GM12878 (cell line): Measurements from ENCODE around the gene KLF15. TPM values are rescaled to one million over a fixed set of nuclear protein-coding genes. Genes with fewer than 3 reads are reported as not detected.

Source experiments
- ATAC-seq: fragments of 200-7000 bp; cut with Tn5 transposase; 3 replicates; pipeline ENCODE4 v1.9.1; 2020; ENCODE audit warnings: mild to moderate bottlenecking, moderate library complexity
- BruUV-seq: library from RNA; stranded (reverse); fragments of 400-500 nt; replicated peaks from 2 replicates; lab custom pipeline; 2021; lab: Mats Ljungman, UMichigan
- CTCF ChIA-PET: fragments of 300-600 bp; sonication (Branson Sonifier 250); formaldehyde crosslinking; extraction: SDS; loops from one replicate; lab custom pipeline; 2021; ENCODE audit warnings: inconsistent platforms; lab: Yijun Ruan, JAX
- POLR2A ChIA-PET: fragments of 350-600 bp; formaldehyde crosslinking; extraction: SDS; loops from one replicate; lab custom pipeline; 2021; ENCODE audit warnings: inconsistent platforms; lab: Charles Lee
- RAD21 ChIA-PET: fragments of 300-600 bp; sonication (Branson Sonifier 250); formaldehyde crosslinking; loops from one replicate; lab custom pipeline; 2023; ENCODE audit warnings: antibody characterized with exemption; ENCODE audit not compliant: unreplicated experiment; lab: Charles Lee
- SMC1A ChIA-PET: fragments of 300-600 bp; sonication (Branson Sonifier 250); formaldehyde crosslinking; loops from one replicate; lab custom pipeline; 2023; ENCODE audit not compliant: unreplicated experiment, uncharacterized antibody; lab: Charles Lee
- DNase-seq: peaks from one replicate; pipeline ENCODE4 v3.0.0-alpha.2; 2011; ENCODE audit warnings: low read depth, low spot score
- FAIRE-seq: peaks from 3 replicates; lab custom pipeline; 2011; peaks lifted over from hg19 to GRCh38; lab: Jason Lieb, UNC
- H2AFZ ChIP-seq: 2 replicates; pipeline ENCODE4 v1.6.0; 2011; ENCODE audit warnings: low read depth, low read length, control low read depth; ENCODE audit not compliant: control insufficient read depth
- H3K27ac ChIP-seq: 2 replicates; pipeline ENCODE4 v1.5.1; 2011; ENCODE audit warnings: control low read depth; ENCODE audit not compliant: control insufficient read depth, insufficient read depth
- H3K27me3 ChIP-seq, 2 experiments: replicated peaks in 1 of 2; 2 replicates each; pipeline versions ENCODE4 v1.6.0 to v1.6.1; 2011; ENCODE audit warnings: low read length in 1 of 2; ENCODE audit not compliant: control insufficient read depth in 2 of 2, insufficient read depth in 2 of 2
- H3K36me3 ChIP-seq, 2 experiments: 2 replicates each; pipeline ENCODE4 v1.5.1; 2011; ENCODE audit warnings: low read length in 1 of 2; ENCODE audit not compliant: control insufficient read depth in 2 of 2, insufficient read depth in 2 of 2
- H3K4me1 ChIP-seq: 2 replicates; pipeline ENCODE4 v1.6.1; 2011; ENCODE audit warnings: mild to moderate bottlenecking, low read length, moderate library complexity, mixed read lengths; ENCODE audit not compliant: control insufficient read depth, insufficient read depth
- H3K4me2 ChIP-seq: 2 replicates; pipeline ENCODE4 v1.6.0; 2011; ENCODE audit warnings: control low read depth; ENCODE audit not compliant: control insufficient read depth, insufficient read depth
- H3K4me3 ChIP-seq: fragments of 200-600 bp; sonication (generic); 2 replicates; pipeline ENCODE4 v1.5.1; 2016
- H3K79me2 ChIP-seq: 2 replicates; pipeline ENCODE4 v1.6.0; 2011; ENCODE audit warnings: low read length; ENCODE audit not compliant: control insufficient read depth, insufficient read depth
- H3K9ac ChIP-seq: 2 replicates; pipeline ENCODE4 v1.8.0; 2011; ENCODE audit warnings: low read length, control low read depth, mixed read lengths; ENCODE audit not compliant: control insufficient read depth, insufficient read depth
- H3K9me3 ChIP-seq: replicated peaks from 3 replicates; pipeline ENCODE4 v1.5.1; 2011; ENCODE audit warnings: mild to moderate bottlenecking, low read length; ENCODE audit not compliant: control insufficient read depth, insufficient read depth
- H4K20me1 ChIP-seq: 2 replicates; pipeline ENCODE4 v1.6.0; 2011; ENCODE audit not compliant: control insufficient read depth, insufficient read depth
- BACH1 ChIP-seq: fragments of 450-650 bp; IDR thresholded peaks from 2 replicates; pipeline ENCODE4 v1.6.1; 2017; ENCODE audit warnings: mild to moderate bottlenecking, borderline replicate concordance
- BRCA1 ChIP-seq: IDR thresholded peaks from 2 replicates; pipeline ENCODE4 v1.6.1; 2011; ENCODE audit warnings: low read depth, low read length, improper control_type of control experiment
- EZH2 ChIP-seq: IDR thresholded peaks from 2 replicates; pipeline ENCODE4 v1.6.1; 2012; ENCODE audit warnings: low read depth, mild to moderate bottlenecking, control low read depth, inconsistent platforms, low read length, borderline replicate concordance; ENCODE audit not compliant: control insufficient read depth
- HDAC6 ChIP-seq: fragments of 200-600 bp; sonication (generic); IDR thresholded peaks from one replicate; pipeline ENCODE4 v1.8.0; 2017; ENCODE audit warnings: antibody characterized with exemption; ENCODE audit not compliant: unreplicated experiment
- IKZF1 ChIP-seq: fragments of 450-650 bp; conservative IDR thresholded peaks from 2 replicates; pipeline ENCODE4 v1.6.1; 2017; ENCODE audit warnings: antibody characterized with exemption, mild to moderate bottlenecking
- KLF5 ChIP-seq: fragments of 450-650 bp; IDR thresholded peaks from 2 replicates; pipeline ENCODE4 v1.6.1; 2014; ENCODE audit warnings: mild to moderate bottlenecking; ENCODE audit not compliant: partially characterized antibody
- PAX8 ChIP-seq: fragments of 450-650 bp; IDR thresholded peaks from 2 replicates; pipeline ENCODE4 v1.6.1; 2017; ENCODE audit warnings: mild to moderate bottlenecking, moderate library complexity
- POLR2AphosphoS2 ChIP-seq: IDR thresholded peaks from 2 replicates; pipeline ENCODE4 v1.6.1; 2011; ENCODE audit warnings: low read depth, mild to moderate bottlenecking, low read length, improper control_type of control experiment, moderate library complexity
- RUNX3 ChIP-seq: IDR thresholded peaks from 2 replicates; pipeline ENCODE4 v1.6.1; 2012; ENCODE audit warnings: low read length, inconsistent platforms
- STAT1 ChIP-seq: fragments of 450-650 bp; conservative IDR thresholded peaks from 2 replicates; pipeline ENCODE4 v1.6.1; 2014; ENCODE audit warnings: antibody characterized with exemption, mild to moderate bottlenecking
- STAT3 ChIP-seq: IDR thresholded peaks from 2 replicates; pipeline ENCODE4 v1.6.1; 2011; ENCODE audit warnings: low read depth, low read length, improper control_type of control experiment
- YBX1 ChIP-seq: fragments of 450-650 bp; IDR thresholded peaks from 2 replicates; pipeline ENCODE4 v1.6.1; 2016; ENCODE audit warnings: antibody characterized with exemption
- ZBTB40 ChIP-seq: fragments of 450-650 bp; IDR thresholded peaks from 2 replicates; pipeline ENCODE4 v1.6.1; 2016; ENCODE audit warnings: mild to moderate bottlenecking, moderate library complexity, borderline replicate concordance
- ZSCAN29 ChIP-seq: fragments of 450-650 bp; IDR thresholded peaks from 2 replicates; pipeline ENCODE4 v1.6.1; 2017; ENCODE audit warnings: mild to moderate bottlenecking, moderate library complexity
- WGBS: methylation state at CpG from one replicate; pipeline ENCODE4 v1.1.6; 2016; ENCODE audit warnings: low lambda C conversion rate; ENCODE audit not compliant: insufficient replicate concordance, insufficient coverage; ENCODE audit errors: missing lambda C conversion rate; 5-methylcytosine and 5-hydroxymethylcytosine counted together
- in situ Hi-C: fragments of 300-500 bp; cut with MboI; formaldehyde crosslinking; loops from 9 replicates; pipeline ENCODE4 v1.14.3; 2018; ENCODE audit warnings: mixed read lengths
- intact Hi-C: fragments of 100-400 bp; cut with micrococcal nuclease; formaldehyde crosslinking; loops from one replicate; pipeline ENCODE4 v1.14.2; 2022; ENCODE audit not compliant: unreplicated experiment
- polyA plus RNA-seq, 11 experiments: library from polyadenylated mRNA; depleted of rRNA in 4 of 11; unstranded in 6 of 11; stranded (reverse) in 5 of 11; fragments of >200 nt; fragmentation: Nextera tagmentation in 4 of 11; fragmentation: Illumina TruSeq in 1 of 11; extraction: Ambion mirVana in 4 of 11; extraction: Trizol in 1 of 11; gene quantifications; 1 replicate in 1 of 11; 2 replicates in 10 of 11; pipeline versions ENCODE4 v1.2.1 to v1.2.3, GENCODE V29; 2011 to 2016; ENCODE audit warnings: inconsistent platforms in 2 of 11, missing spikeins in 2 of 11, low read depth in 1 of 11
- total RNA-seq, 4 experiments: library from RNA; depleted of rRNA in 3 of 4; stranded (reverse); fragments of >200 nt in 3 of 4; fragmentation: Illumina TruSeq in 1 of 4; extraction: Trizol in 1 of 4; gene quantifications; 2 replicates each; pipeline versions ENCODE4 v1.2.1 to v1.2.3, GENCODE V29; 2013 to 2021
- TF ChIP-seq, protein P1 (sequence below): IDR thresholded peaks from 2 replicates; pipeline ENCODE4 v1.6.1; 2011; ENCODE audit warnings: low read depth, mild to moderate bottlenecking, low read length, moderate library complexity, borderline replicate concordance; ENCODE audit errors: extremely low read depth
- TF ChIP-seq, protein P2 (sequence below): fragments of 450-650 bp; formaldehyde crosslinking; IDR thresholded peaks from 2 replicates; pipeline ENCODE4 v1.4.0; 2022; ENCODE audit warnings: mild to moderate bottlenecking, moderate library complexity

The KLF15 gene
- total and polyA plus RNA-seq, 10 of the 15 experiments (the other 5 are each of a cell fraction or from before 2014, with no cell fraction given): 0.15 TPM; not detected in 9

- ATAC-seq (no peak), FAIRE-seq (no peak), DNase-seq (no peak)
- Histone ChIP-seq H3K4me2 (peak overlapping the region; percentile 74; the same call in 1 of the 2 replicates), H3K79me2 (no peaks in the 10 kb centered on the region), H3K4me3 (peak overlapping the region; percentile 32; the same call in 1 of the 2 replicates), H3K27ac (no peak overlapping the region), H3K4me1 (no peaks in the 10 kb centered on the region), H3K27me3 (peaks cover 12 to 23% of the 10 kb centered on the region in 2 experiments), H3K9ac (no peak overlapping the region), H2AFZ (0 out of 2 replicates have a peak overlapping the region, but pooled peaks have one; percentile 4), H4K20me1 (no peaks in the 10 kb centered on the region), H3K36me3 (no peaks in the 10 kb centered on the region), H3K9me3 (no peaks in the 10 kb centered on the region)
- BruUV-seq: no TSS peak
- POLR2A ChIA-PET: no interaction called here
- SMC1A ChIA-PET: no interaction called here
- CTCF ChIA-PET: no interaction called here
- in situ Hi-C loops: no loop called here
- 2% methylated on average over 55 of the region's 100 CpGs for WGBS
- RAD21 ChIA-PET: no interaction called here
- TF ChIP-seq ZSCAN29 (0 out of 2 replicates have a peak, but pooled peaks have one; percentile 10), ZBTB40 (no peak), POLR2AphosphoS2 (no peak), STAT1 (no peak), IKZF1 (no peak), KLF5 (no peak), BRCA1 (no peak), BACH1 (no peak; the same call in 1 of the 2 replicates), EZH2 (0 out of 2 replicates have a peak, but pooled peaks have one; percentile 49), RUNX3 (no peak), PAX8 (no peak), YBX1 (no peak), HDAC6 (no peak), STAT3 (no peak)
- TF ChIP-seq, protein P1, sequence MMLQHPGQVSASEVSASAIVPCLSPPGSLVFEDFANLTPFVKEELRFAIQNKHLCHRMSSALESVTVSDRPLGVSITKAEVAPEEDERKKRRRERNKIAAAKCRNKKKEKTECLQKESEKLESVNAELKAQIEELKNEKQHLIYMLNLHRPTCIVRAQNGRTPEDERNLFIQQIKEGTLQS: no peak
- TF ChIP-seq, protein P2, sequence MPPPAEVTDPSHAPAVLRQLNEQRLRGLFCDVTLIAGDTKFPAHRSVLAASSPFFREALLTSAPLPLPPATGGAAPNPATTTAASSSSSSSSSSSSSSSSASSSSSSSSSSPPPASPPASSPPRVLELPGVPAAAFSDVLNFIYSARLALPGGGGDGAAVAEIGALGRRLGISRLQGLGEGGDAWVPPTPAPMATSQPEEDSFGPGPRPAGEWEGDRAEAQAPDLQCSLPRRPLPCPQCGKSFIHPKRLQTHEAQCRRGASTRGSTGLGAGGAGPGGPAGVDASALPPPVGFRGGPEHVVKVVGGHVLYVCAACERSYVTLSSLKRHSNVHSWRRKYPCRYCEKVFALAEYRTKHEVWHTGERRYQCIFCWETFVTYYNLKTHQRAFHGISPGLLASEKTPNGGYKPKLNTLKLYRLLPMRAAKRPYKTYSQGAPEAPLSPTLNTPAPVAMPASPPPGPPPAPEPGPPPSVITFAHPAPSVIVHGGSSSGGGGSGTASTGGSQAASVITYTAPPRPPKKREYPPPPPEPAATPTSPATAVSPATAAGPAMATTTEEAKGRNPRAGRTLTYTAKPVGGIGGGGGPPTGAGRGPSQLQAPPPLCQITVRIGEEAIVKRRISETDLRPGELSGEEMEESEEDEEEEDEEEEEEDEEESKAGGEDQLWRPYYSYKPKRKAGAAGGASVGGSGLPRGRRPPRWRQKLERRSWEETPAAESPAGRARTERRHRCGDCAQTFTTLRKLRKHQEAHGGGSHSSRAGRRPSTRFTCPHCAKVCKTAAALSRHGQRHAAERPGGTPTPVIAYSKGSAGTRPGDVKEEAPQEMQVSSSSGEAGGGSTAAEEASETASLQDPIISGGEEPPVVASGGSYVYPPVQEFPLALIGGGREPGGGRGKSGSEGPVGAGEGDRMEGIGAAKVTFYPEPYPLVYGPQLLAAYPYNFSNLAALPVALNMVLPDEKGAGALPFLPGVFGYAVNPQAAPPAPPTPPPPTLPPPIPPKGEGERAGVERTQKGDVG (CRISPR knock-in tag): no peak
- intact Hi-C loops: no loop called here
These were observed 589 bp downstream of the KLF15 start for GRCh38 chr3:126356373-126357264.
